SU-DHL-6 (cell line): ENCODE data around the gene SULT1C4.

ENCODE experiments used
- H2AFZ ChIP-seq: fragments of 200-600 bp; sonication (generic); 2 replicates; pipeline ENCODE4 v1.6.1; 2014; ENCODE audit warnings: low read depth, mild to moderate bottlenecking, moderate library complexity, mixed read lengths, antibody characterized with exemption, low read length; ENCODE audit not compliant: severe bottlenecking
- H3F3A ChIP-seq: fragments of 200-600 bp; shearing (Covaris generic); 2 replicates; pipeline ENCODE4 v1.6.0; 2016; ENCODE audit warnings: antibody characterized with exemption, mild to moderate bottlenecking; ENCODE audit not compliant: insufficient read depth
- H3K27ac ChIP-seq: fragments of 200-600 bp; sonication (generic); 2 replicates; pipeline ENCODE4 v1.5.1; 2016; ENCODE audit warnings: low read depth, mild to moderate bottlenecking, low read length, moderate library complexity, mixed read lengths
- H3K27me3 ChIP-seq: fragments of 200-600 bp; sonication (generic), shearing (Covaris generic); 2 replicates; pipeline ENCODE4 v1.6.0; 2014; ENCODE audit warnings: mild to moderate bottlenecking, low read length
- H3K36me3 ChIP-seq: fragments of 200-600 bp; sonication (generic); 2 replicates; pipeline ENCODE4 v1.6.1; 2014; ENCODE audit warnings: mild to moderate bottlenecking, low read length, mixed read lengths
- H3K4me2 ChIP-seq: fragments of 300-600, 200-600 bp; shearing (Covaris generic), sonication (generic); 2 replicates; pipeline ENCODE4 v1.6.0; 2014; ENCODE audit warnings: low read length, low read depth, mild to moderate bottlenecking; ENCODE audit not compliant: poor library complexity, severe bottlenecking
- H3K4me3 ChIP-seq: fragments of 200-600 bp; sonication (generic); 2 replicates; pipeline ENCODE4 v1.5.1; 2014; ENCODE audit warnings: antibody characterized with exemption, low read length, mild to moderate bottlenecking, mixed read lengths; ENCODE audit not compliant: insufficient read depth, poor library complexity, severe bottlenecking
- H3K79me2 ChIP-seq: fragments of 200-600 bp; sonication (generic); 2 replicates; pipeline ENCODE4 v1.6.1; 2014; ENCODE audit warnings: mild to moderate bottlenecking, low read length, moderate library complexity; ENCODE audit not compliant: insufficient read depth
- H3K9ac ChIP-seq: fragments of 200-600 bp; sonication (generic); 2 replicates; pipeline ENCODE4 v1.7.0; 2014; ENCODE audit warnings: mild to moderate bottlenecking, low read length
- H3K9me2 ChIP-seq: fragments of 200-600 bp; sonication (generic); replicated peaks from 2 replicates; pipeline ENCODE4 v1.6.1; 2014; ENCODE audit warnings: low read length; ENCODE audit not compliant: insufficient read depth
- H3K9me3 ChIP-seq: fragments of 200-600 bp; sonication (generic); 2 replicates; pipeline ENCODE4 v1.6.1; 2014; ENCODE audit warnings: low read length, mixed read lengths; ENCODE audit not compliant: insufficient read depth
- H4K20me1 ChIP-seq: fragments of 200-600 bp; sonication (generic); 2 replicates; pipeline ENCODE4 v1.6.1; 2014; ENCODE audit warnings: low read depth, mild to moderate bottlenecking, antibody characterized with exemption, low read length, moderate library complexity, mixed read lengths
- CTCF ChIP-seq: fragments of 200-600 bp; sonication (generic); IDR thresholded peaks from one replicate; pipeline ENCODE4 v1.5.1; 2017; ENCODE audit warnings: antibody characterized with exemption, mild to moderate bottlenecking, low read length, moderate library complexity; ENCODE audit not compliant: insufficient read depth, poor library complexity, severe bottlenecking
- EZH2phosphoT487 ChIP-seq: fragments of 200-600 bp; sonication (generic), shearing (Covaris generic); conservative IDR thresholded peaks from 2 replicates; pipeline ENCODE4 v1.6.1; 2018; ENCODE audit warnings: mild to moderate bottlenecking, antibody characterized with exemption, low read length, moderate library complexity, mixed read lengths

The SULT1C4 gene

GRCh38 chr2:108348816-108349570 lies 28.8 kb upstream of the SULT1C4 start:
- Histone ChIP-seq H3K4me2 (no peak overlapping the region), H2AFZ (no peak overlapping the region), H3F3A (no peaks in the 10 kb centered on the region), H3K79me2 (no peaks in the 10 kb centered on the region), H3K36me3 (no peaks in the 10 kb centered on the region), H3K27me3 (no peaks in the 10 kb centered on the region), H3K9ac (no peak overlapping the region), H3K27ac (no peak overlapping the region), H3K4me3 (no peak overlapping the region), H3K9me3 (no peaks in the 10 kb centered on the region), H4K20me1 (no peaks in the 10 kb centered on the region), H3K9me2 (no peaks in the 10 kb centered on the region)
- TF ChIP-seq EZH2phosphoT487 (no peak), CTCF (no peak)

GRCh38 chr2:108349571-108349928 lies 28.2 kb upstream of the SULT1C4 start:
- Histone ChIP-seq H3K27me3 (no peaks in the 10 kb centered on the region), H3K36me3 (no peaks in the 10 kb centered on the region), H4K20me1 (no peaks in the 10 kb centered on the region), H3K79me2 (no peaks in the 10 kb centered on the region), H3K9ac (no peak overlapping the region), H3K9me2 (no peaks in the 10 kb centered on the region), H3K27ac (no peak overlapping the region), H3K4me2 (no peak overlapping the region), H3F3A (no peaks in the 10 kb centered on the region), H2AFZ (no peak overlapping the region), H3K9me3 (no peaks in the 10 kb centered on the region), H3K4me3 (no peak overlapping the region)
- TF ChIP-seq EZH2phosphoT487 (no peak), CTCF (no peak)

GRCh38 chr2:108351889-108352288 lies 25.9 kb upstream of the SULT1C4 start:
- no peaks in the 10 kb centered on the region for H4K20me1 ChIP-seq
- no peak overlapping the region for H3K4me2 ChIP-seq
- no peak overlapping the region for H2AFZ ChIP-seq
- no peaks in the 10 kb centered on the region for H3K9me2 ChIP-seq
- no peak overlapping the region for H3K4me3 ChIP-seq
- H3K79me2 ChIP-seq: no peaks in the 10 kb centered on the region
- H3K36me3 ChIP-seq: no peaks in the 10 kb centered on the region
- no peak overlapping the region for H3K9ac ChIP-seq
- H3K9me3 ChIP-seq: no peaks in the 10 kb centered on the region
- no peaks in the 10 kb centered on the region for H3F3A ChIP-seq
- no peak for TF ChIP-seq CTCF
- no peak for TF ChIP-seq EZH2phosphoT487
- no peaks in the 10 kb centered on the region for H3K27me3 ChIP-seq
- no peak overlapping the region for H3K27ac ChIP-seq
